B cell (primary cell): ENCODE data around the gene PA2G4. TPM values are rescaled to one million over a fixed set of nuclear protein-coding genes. Genes with fewer than 3 reads are reported as not detected.
A peak's percentile ranks its signal among the peaks of the same experiment; 100 is the strongest.

Experiments
- ATAC-seq: fragments of 200-7000 bp; cut with Tn5 transposase; one replicate; pipeline ENCODE4 v1.10.0; 2021; ENCODE audit warnings: low read depth, mild to moderate bottlenecking, moderate number of reproducible peaks, moderate library complexity
- CTCF ChIA-PET: fragments of 350-600 bp; sonication (Branson Sonifier 250); formaldehyde crosslinking; loops from one replicate; lab custom pipeline; 2021; ENCODE audit warnings: antibody characterized with exemption, inconsistent platforms; lab: Charles Lee
- POLR2A ChIA-PET: fragments of 350-600 bp; sonication (Branson Sonifier 250); formaldehyde crosslinking; loops from one replicate; lab custom pipeline; 2021; ENCODE audit warnings: antibody characterized with exemption; lab: Charles Lee
- DNase-seq: peaks from one replicate; pipeline ENCODE4 v3.0.0; 2013
- H2AFZ ChIP-seq: 2 replicates; pipeline ENCODE4 v1.6.1; 2012; ENCODE audit warnings: mild to moderate bottlenecking, low read depth, low read length; ENCODE audit not compliant: insufficient read depth, poor library complexity, severe bottlenecking
- H3K27ac ChIP-seq, 2 donors: 1 replicate in 1 of 2; 2 replicates in 1 of 2; pipeline ENCODE4 v1.5.1; 2012 to 2013; ENCODE audit warnings: low read length in 2 of 2, mild to moderate bottlenecking in 2 of 2, moderate library complexity in 1 of 2
- H3K27me3 ChIP-seq, 4 experiments: fragments of 200-600 bp in 1 of 4; sonication (generic) in 1 of 4; replicated peaks in 1 of 4; 1 replicate in 2 of 4; 2 replicates in 2 of 4; pipeline versions ENCODE4 v1.6.1 to v1.7.0; 2013 to 2016; ENCODE audit warnings: low read length in 3 of 4, mild to moderate bottlenecking in 2 of 4, mixed read lengths in 1 of 4, moderate library complexity in 1 of 4; ENCODE audit not compliant: insufficient read depth in 4 of 4, control insufficient read depth in 3 of 4; ENCODE audit errors: control extremely low read depth in 1 of 4
- H3K36me3 ChIP-seq, 2 experiments: replicated peaks in 1 of 2; 1 replicate in 1 of 2; 2 replicates in 1 of 2; pipeline versions ENCODE4 v1.6.1 to v1.7.1; 2013; ENCODE audit warnings: low read length in 1 of 2; ENCODE audit not compliant: insufficient read depth in 2 of 2, control insufficient read depth in 1 of 2; ENCODE audit errors: control extremely low read depth in 1 of 2, extremely low read depth in 1 of 2
- H3K4me1 ChIP-seq, 2 donors: fragments of 200-600 bp in 1 of 2; sonication (generic) in 1 of 2; 1 replicate in 1 of 2; 2 replicates in 1 of 2; pipeline versions ENCODE4 v1.5.1 to v1.6.1; 2013 to 2017; ENCODE audit warnings: low read length in 2 of 2; ENCODE audit not compliant: control insufficient read depth in 2 of 2, insufficient read depth in 2 of 2
- H3K4me2 ChIP-seq: replicated peaks from 2 replicates; pipeline ENCODE3; 2012; ENCODE audit warnings: mild to moderate bottlenecking, low read depth, low read length; ENCODE audit not compliant: poor library complexity, severe bottlenecking
- H3K4me3 ChIP-seq, 5 experiments: fragments of 200-600 bp in 1 of 5; sonication (generic) in 1 of 5; 1 replicate in 3 of 5; 2 replicates in 2 of 5; pipeline versions ENCODE4 v1.5.1 to v1.7.0; 2011 to 2016; ENCODE audit warnings: low read length in 4 of 5, mild to moderate bottlenecking in 4 of 5, low read depth in 2 of 5, control low read depth in 1 of 5, moderate library complexity in 1 of 5; ENCODE audit not compliant: insufficient read depth in 1 of 5; ENCODE audit errors: control extremely low read depth in 1 of 5, extremely low read depth in 1 of 5
- H3K79me2 ChIP-seq: fragments of 200-600 bp; sonication (generic); one replicate; pipeline ENCODE4 v1.6.0; 2016; ENCODE audit warnings: low read length; ENCODE audit not compliant: control insufficient read depth, insufficient read depth
- H3K9ac ChIP-seq: fragments of 200-600 bp; sonication (generic); 2 replicates; pipeline ENCODE4 v1.6.1; 2017; ENCODE audit warnings: mild to moderate bottlenecking, low read length, moderate library complexity
- H3K9me3 ChIP-seq, 3 donors: one replicate each; pipeline versions ENCODE4 v1.6.1 to v1.7.1; 2013; ENCODE audit warnings: low read length in 2 of 3; ENCODE audit not compliant: control insufficient read depth in 2 of 3, insufficient read depth in 1 of 3; ENCODE audit errors: control extremely low read depth in 1 of 3
- H4K20me1 ChIP-seq: 2 replicates; pipeline ENCODE4 v1.6.0; 2012; ENCODE audit warnings: mild to moderate bottlenecking, low read length; ENCODE audit not compliant: insufficient read depth, control insufficient read depth, poor library complexity, severe bottlenecking
- H3K27ac Mint-ChIP-seq: one replicate; pipeline ENCODE4 v1.8.0; 2021; ENCODE audit warnings: mixed read lengths
- H3K27me3 Mint-ChIP-seq: one replicate; pipeline ENCODE4 v1.8.0; 2021; ENCODE audit warnings: mixed read lengths
- H3K4me1 Mint-ChIP-seq: one replicate; pipeline ENCODE4 v1.8.0; 2021; ENCODE audit warnings: mixed read lengths
- H3K4me3 Mint-ChIP-seq: one replicate; pipeline ENCODE4 v1.8.0; 2021; ENCODE audit warnings: mixed read lengths
- H3K9me3 Mint-ChIP-seq: one replicate; pipeline ENCODE4 v1.8.0; 2022; ENCODE audit warnings: mixed read lengths; ENCODE audit not compliant: insufficient read depth
- CTCF ChIP-seq: fragments of 200-600 bp; IDR thresholded peaks from one replicate; pipeline ENCODE4 v1.8.0; 2022; ENCODE audit warnings: antibody characterized with exemption, mild to moderate bottlenecking
- EZH2 ChIP-seq: IDR thresholded peaks from 2 replicates; pipeline ENCODE4 v1.6.1; 2012; ENCODE audit warnings: borderline replicate concordance, low read depth, mild to moderate bottlenecking, moderate library complexity, low read length; ENCODE audit not compliant: insufficient read depth, poor library complexity, severe bottlenecking
- WGBS: methylation state at CpG from one replicate; pipeline ENCODE4 v1.1.5; 2013; ENCODE audit warnings: missing lambda C conversion rate; ENCODE audit not compliant: insufficient coverage; 5-methylcytosine and 5-hydroxymethylcytosine counted together
- intact Hi-C: fragments of 100-400 bp; cut with micrococcal nuclease; formaldehyde crosslinking; loops from one replicate; pipeline ENCODE4 v1.10.0; 2022
- polyA plus RNA-seq: library from polyadenylated mRNA; depleted of rRNA; stranded (reverse); fragments of >200 nt; gene quantifications from 2 replicates; pipeline ENCODE4 v1.2.3, GENCODE V29; 2012
- total RNA-seq, 2 donors: library from RNA; stranded (reverse); fragments of 120-200 nt in 1 of 2; gene quantifications; 1 replicate in 1 of 2; 2 replicates in 1 of 2; pipeline versions ENCODE4 v1.2.3 to v1.2.4, GENCODE V29; 2013 to 2022

PA2G4 gene
- total and polyA plus RNA-seq, 2 donors (not counting 1 experiment from before 2014, with no cell fraction given): 56.7 to 77.3 TPM

- Mint-ChIP-seq H3K4me1 (peaks cover 12% of the 10 kb centered on the region), H3K27ac (no peak overlapping the region), H3K9me3 (no peaks in the 10 kb centered on the region), H3K27me3 (peaks cover 23% of the 10 kb centered on the region), H3K4me3 (peak overlapping the region; percentile 10)
- Histone ChIP-seq H3K79me2 (no peaks in the 10 kb centered on the region), H3K4me3 (no peak overlapping the region), H2AFZ (no peak overlapping the region), H3K4me1 (peaks cover 18 to 22% of the 10 kb centered on the region in 2 donors), H3K27ac (no peak overlapping the region), H4K20me1 (no peaks in the 10 kb centered on the region), H3K9ac (no peak overlapping the region), H3K9me3 (peaks cover 0 to 12% (median 0%) of the 10 kb centered on the region in 3 donors), H3K36me3 (no peaks in the 10 kb centered on the region), H3K4me2 (no peak overlapping the region), H3K27me3 (peaks cover 0 to 46% (median 17%) of the 10 kb centered on the region in 4 experiments)
- 90% methylated on average over 2 of the region's 6 CpGs for WGBS
- ATAC-seq (no peak), DNase-seq (no peak)
- TF ChIP-seq EZH2 (no peak), CTCF (no peak)
- CTCF ChIA-PET: interaction anchor here (1.4 kb wide), 1 partner anchor 36 kb away, joined by 3 read pairs; the partner anchor contains the start of gene ZC3H10
- POLR2A ChIA-PET: no interaction called here
- intact Hi-C loops: no loop called here
Observed at GRCh38 chr12:56081393-56082347, 22.7 kb upstream of the PA2G4 start.

GRCh38 chr12:56082382-56082781, 22.0 kb upstream of the PA2G4 start:
- ChIA-PET CTCF (no interaction called here), POLR2A (no interaction called here)
- intact Hi-C loops: no loop called here
- TF ChIP-seq EZH2 (no peak), CTCF (no peak)
- H3K4me1 Mint-ChIP-seq: peaks cover 12% of the 10 kb centered on the region
- H3K9ac ChIP-seq: no peak overlapping the region
- no CpG with 5 or more reads among the region's 2 CpGs for WGBS
- no peak overlapping the region for H2AFZ ChIP-seq
- H3K27me3 ChIP-seq: peaks cover 0 to 46% (median 17%) of the 10 kb centered on the region in 4 experiments
- no peak overlapping the region for H3K27ac ChIP-seq
- H3K79me2 ChIP-seq: no peaks in the 10 kb centered on the region
- DNase-seq (no peak), ATAC-seq (no peak)
- peaks cover 23% of the 10 kb centered on the region for H3K27me3 Mint-ChIP-seq
- H3K9me3 Mint-ChIP-seq: no peaks in the 10 kb centered on the region
- H3K9me3 ChIP-seq: peaks cover 0 to 12% (median 0%) of the 10 kb centered on the region in 3 donors
- no peaks in the 10 kb centered on the region for H4K20me1 ChIP-seq
- no peaks in the 10 kb centered on the region for H3K36me3 ChIP-seq
- H3K4me3 ChIP-seq: no peak overlapping the region
- no peak overlapping the region for H3K4me2 ChIP-seq
- no peak overlapping the region for H3K27ac Mint-ChIP-seq
- peaks cover 18 to 22% of the 10 kb centered on the region in 2 donors for H3K4me1 ChIP-seq
- no peak overlapping the region for H3K4me3 Mint-ChIP-seq
